Activated CD4-positive, alpha-beta T cell treated with anti-CD3 and anti-CD28 coated beads, Interleukin-2, amount 10 ng/mL, durations not matched to agents 7 days and 5 days (primary cell): ENCODE data around the gene ZNF862. TPM values are rescaled to one million over a fixed set of nuclear protein-coding genes. Genes with fewer than 3 reads are reported as not detected.

Experiments used
- CTCF ChIA-PET: fragments of 350-600 bp; sonication (Branson Sonifier 250); formaldehyde crosslinking; loops from one replicate; lab custom pipeline; 2021; ENCODE audit warnings: antibody characterized with exemption; lab: Charles Lee
- POLR2A ChIA-PET: fragments of 350-600 bp; sonication (Branson Sonifier 250); formaldehyde crosslinking; loops from one replicate; lab custom pipeline; 2021; ENCODE audit warnings: antibody characterized with exemption; lab: Charles Lee
- DNase-seq: peaks from one replicate; pipeline ENCODE4 v3.0.0-alpha.2; 2020
- H3K27ac Mint-ChIP-seq: one replicate; pipeline ENCODE4 v1.8.0; 2021; ENCODE audit warnings: mild to moderate bottlenecking, moderate library complexity, mixed read lengths
- H3K27me3 Mint-ChIP-seq: one replicate; pipeline ENCODE4 v1.8.0; 2021; ENCODE audit warnings: mixed read lengths
- H3K36me3 Mint-ChIP-seq: one replicate; pipeline ENCODE4 v1.8.0; 2021; ENCODE audit warnings: low read depth, mixed read lengths
- H3K4me1 Mint-ChIP-seq: one replicate; pipeline ENCODE4 v1.8.0; 2021; ENCODE audit warnings: mixed read lengths
- H3K4me3 Mint-ChIP-seq: one replicate; pipeline ENCODE4 v1.8.0; 2021; ENCODE audit warnings: mild to moderate bottlenecking, moderate library complexity, mixed read lengths
- H3K9me3 Mint-ChIP-seq: one replicate; pipeline ENCODE4 v1.8.0; 2021; ENCODE audit warnings: mixed read lengths
- total RNA-seq, 2 experiments: library from RNA; stranded (reverse); gene quantifications; one replicate each; pipeline ENCODE4 v1.2.3, GENCODE V29; 2021

The ZNF862 gene
- total RNA-seq, 2 experiments from 2014 or later, result 31.3 to 35.8 TPM

DNA sequence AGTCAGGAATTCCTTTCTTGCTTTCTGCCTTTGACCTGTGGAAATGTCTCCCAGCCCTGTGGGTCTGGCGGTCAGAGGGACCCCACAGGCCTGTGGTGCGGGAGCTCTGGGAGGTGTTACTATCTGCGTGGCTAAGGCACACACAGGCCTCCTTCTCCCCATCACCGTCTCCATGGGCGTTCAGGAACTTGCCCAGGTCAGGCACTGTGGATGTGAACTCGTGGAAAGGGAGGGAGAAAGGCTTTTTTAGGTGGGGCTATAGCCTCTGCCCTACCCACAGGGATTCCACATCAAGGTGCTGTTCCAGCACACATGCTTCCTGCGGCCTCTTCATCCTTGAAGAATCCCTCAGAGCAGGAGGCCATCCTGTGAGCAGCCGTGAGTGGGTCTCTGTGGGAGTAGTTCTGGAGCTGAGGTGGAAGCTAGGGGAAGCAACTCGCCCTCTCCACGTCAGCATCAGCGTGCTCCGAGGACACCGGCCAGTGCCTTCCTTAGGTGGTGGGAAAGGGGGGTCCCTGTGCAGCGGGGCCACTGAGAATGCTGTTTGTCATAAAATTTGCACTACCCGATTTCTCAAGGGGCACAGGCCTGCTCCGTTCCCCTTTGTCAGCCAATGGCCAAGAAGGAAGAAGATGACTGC lies 28.1 kb downstream of the ZNF862 start:
- Mint-ChIP-seq H3K36me3 (peaks cover 40% of the 10 kb centered on the region), H3K9me3 (no peaks in the 10 kb centered on the region), H3K27me3 (no peaks in the 10 kb centered on the region), H3K4me1 (peaks cover 88% of the 10 kb centered on the region), H3K27ac (peak overlapping the region; percentile 98), H3K4me3 (no peak overlapping the region)
- DNase-seq, result no peak
- CTCF ChIA-PET, result interaction anchor here (0.9 to 1.2 kb wide), 2 partner anchors 9 to 17 kb away, joined by 3 read pairs; no protein-coding TSS in a partner anchor
- POLR2A ChIA-PET, result no interaction called here

DNA sequence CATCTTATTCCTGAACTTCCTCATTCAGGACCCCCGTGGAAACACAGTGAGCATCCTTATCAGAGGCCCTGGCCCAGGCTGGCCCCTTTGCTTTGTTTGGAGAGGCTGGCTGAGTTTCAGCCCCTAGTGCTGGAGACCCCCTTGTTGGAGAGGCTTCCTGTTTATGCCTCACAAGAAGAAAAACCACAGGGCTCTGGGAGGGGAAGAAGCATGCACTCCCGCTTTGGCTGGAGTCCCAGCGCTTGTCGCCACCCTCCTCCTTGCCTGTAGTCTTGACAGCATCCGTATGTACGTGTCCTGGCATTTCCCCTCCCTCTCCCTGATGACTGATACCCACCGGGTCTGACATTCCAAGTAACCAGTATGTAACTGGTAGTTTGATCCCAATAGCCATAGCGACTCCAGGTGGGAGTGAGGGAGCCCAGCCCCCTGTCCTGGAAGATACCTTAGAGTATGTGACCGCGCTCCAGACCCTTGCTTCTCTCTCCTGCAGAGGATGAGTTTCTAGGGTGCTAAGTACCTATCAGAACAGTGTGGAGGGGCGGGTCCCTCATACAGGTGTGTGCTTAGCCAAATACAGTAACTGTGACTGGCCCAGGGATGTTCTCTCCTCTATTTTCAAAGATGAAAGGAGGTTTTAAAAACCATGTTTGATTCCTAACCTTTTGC lies 28.7 kb downstream of the ZNF862 start:
- H3K36me3 Mint-ChIP-seq, result peaks cover 41% of the 10 kb centered on the region
- H3K27ac Mint-ChIP-seq, result peak overlapping the region; percentile 94
- CTCF ChIA-PET, result interaction anchor here (1.1 kb wide), 3 partner anchors 13 to 16 kb away, joined by 3 to 5 read pairs (median 4); no protein-coding TSS in a partner anchor
- POLR2A ChIA-PET, result interaction anchor here (1.3 kb wide), 1 partner anchor 29 kb away, joined by 7 read pairs; the partner anchor contains the start of gene ZNF862
- H3K4me3 Mint-ChIP-seq, result peak overlapping the region; percentile 25
- no peaks in the 10 kb centered on the region for H3K9me3 Mint-ChIP-seq
- H3K27me3 Mint-ChIP-seq, result no peaks in the 10 kb centered on the region
- no peak for DNase-seq
- H3K4me1 Mint-ChIP-seq, result peaks cover 94% of the 10 kb centered on the region

GRCh38 chr7:149867762-149868622 lies 29.8 kb downstream of the ZNF862 start:
- peaks cover 99% of the 10 kb centered on the region for H3K4me1 Mint-ChIP-seq
- peak overlapping the region; percentile 94 for H3K27ac Mint-ChIP-seq
- no peaks in the 10 kb centered on the region for H3K9me3 Mint-ChIP-seq
- peaks cover 36% of the 10 kb centered on the region for H3K36me3 Mint-ChIP-seq
- POLR2A ChIA-PET, result interaction anchor here (1.3 kb wide), 1 partner anchor 30 kb away, joined by 7 read pairs; the partner anchor contains the start of gene ZNF862
- no peaks in the 10 kb centered on the region for H3K27me3 Mint-ChIP-seq
- H3K4me3 Mint-ChIP-seq, result no peak overlapping the region
- CTCF ChIA-PET, result interaction anchor here (0.9 to 2.7 kb wide), 6 partner anchors 9 to 19 kb away, joined by 3 to 13 read pairs (median 4); no protein-coding TSS in a partner anchor
- no peak for DNase-seq

- no peak overlapping the region for H3K4me3 Mint-ChIP-seq
- ChIA-PET CTCF (interaction anchor here (0.9 to 2.7 kb wide), 3 partner anchors 13 to 20 kb away, joined by 3 to 13 read pairs (median 7); no protein-coding TSS in a partner anchor), POLR2A (interaction anchor here (1.5 kb wide), 1 partner anchor 30 kb away, joined by 4 read pairs; the partner anchor contains the start of gene ZNF862)
- peak overlapping the region; percentile 94 for H3K27ac Mint-ChIP-seq
- H3K9me3 Mint-ChIP-seq, result no peaks in the 10 kb centered on the region
- DNase-seq, result no peak
- peaks cover 34% of the 10 kb centered on the region for H3K36me3 Mint-ChIP-seq
- peaks cover 95% of the 10 kb centered on the region for H3K4me1 Mint-ChIP-seq
- H3K27me3 Mint-ChIP-seq, result no peaks in the 10 kb centered on the region
These were observed 30.6 kb downstream of the ZNF862 start for GRCh38 chr7:149868623-149869290.

DNA sequence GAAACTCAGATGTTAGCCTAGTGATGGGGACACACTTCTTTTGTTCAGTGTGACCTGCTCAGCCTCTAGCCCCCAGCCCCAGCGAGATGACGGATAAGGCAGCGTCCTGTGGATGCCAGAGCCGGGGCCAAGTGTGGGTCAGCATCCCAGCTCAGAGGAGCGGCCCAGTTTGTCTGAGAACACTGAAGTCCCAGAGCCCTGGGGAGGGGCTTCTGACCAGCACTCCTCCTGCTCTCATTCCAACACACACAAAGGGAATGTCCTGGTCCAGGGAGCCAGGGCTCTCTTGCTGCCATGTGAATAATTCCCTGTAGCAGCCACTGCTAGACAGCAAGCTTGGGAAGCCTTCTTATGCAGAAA lies 31.1 kb downstream of the ZNF862 start:
- Mint-ChIP-seq H3K27me3 (no peaks in the 10 kb centered on the region), H3K4me1 (peaks cover 91% of the 10 kb centered on the region), H3K4me3 (peak overlapping the region; percentile 53), H3K27ac (peak overlapping the region; percentile 94), H3K9me3 (no peaks in the 10 kb centered on the region), H3K36me3 (peaks cover 30% of the 10 kb centered on the region)
- ChIA-PET POLR2A (interaction anchor here (1.5 kb wide), 1 partner anchor 31 kb away, joined by 4 read pairs; the partner anchor contains the start of gene ZNF862), CTCF (interaction anchor here (0.9 to 3.5 kb wide), 4 partner anchors 8 to 30 kb away, joined by 3 to 22 read pairs (median 9); partner anchors contain the start of gene ZNF862)
- no peak for DNase-seq

- Mint-ChIP-seq H3K27me3 (no peaks in the 10 kb centered on the region), H3K4me3 (peak overlapping the region; percentile 53), H3K36me3 (peaks cover 28% of the 10 kb centered on the region), H3K27ac (peak overlapping the region; percentile 94), H3K9me3 (no peaks in the 10 kb centered on the region), H3K4me1 (peaks cover 91% of the 10 kb centered on the region)
- POLR2A ChIA-PET, result interaction anchor here (1.5 kb wide), 1 partner anchor 31 kb away, joined by 4 read pairs; the partner anchor contains the start of gene ZNF862
- CTCF ChIA-PET, result interaction anchor here (0.9 to 3.5 kb wide), 4 partner anchors 8 to 31 kb away, joined by 3 to 22 read pairs (median 9); partner anchors contain the start of gene ZNF862
- DNase-seq, result peak; percentile 78
These were observed 31.7 kb downstream of the ZNF862 start for GRCh38 chr7:149869867-149870266.

DNA sequence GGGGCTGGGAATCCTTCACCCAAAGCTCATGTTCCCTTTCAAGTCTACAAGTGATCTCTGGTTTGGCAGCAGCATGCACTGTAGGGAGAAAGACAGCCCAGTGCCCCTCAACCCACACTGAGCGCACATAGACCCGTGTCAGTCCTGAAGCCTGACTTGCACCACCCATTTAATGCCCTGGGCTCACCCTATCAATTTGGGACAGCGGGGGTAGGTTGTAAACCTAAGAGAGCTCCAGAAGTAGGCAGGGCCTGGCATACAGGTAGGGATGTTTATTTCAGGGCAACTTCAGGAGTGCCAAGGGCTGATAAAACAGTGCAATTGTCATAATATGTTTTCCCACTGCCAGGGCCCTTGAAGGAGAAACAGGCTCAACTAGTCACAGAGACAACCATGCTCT lies 32.1 kb downstream of the ZNF862 start:
- POLR2A ChIA-PET, result interaction anchor here (1.5 kb wide), 1 partner anchor 32 kb away, joined by 4 read pairs; the partner anchor contains the start of gene ZNF862
- H3K9me3 Mint-ChIP-seq, result no peaks in the 10 kb centered on the region
- no peak for DNase-seq
- CTCF ChIA-PET, result interaction anchor here (1.3 to 3.5 kb wide), 4 partner anchors 9 to 31 kb away, joined by 5 to 22 read pairs (median 9); partner anchors contain the start of gene ZNF862
- no peaks in the 10 kb centered on the region for H3K27me3 Mint-ChIP-seq
- H3K27ac Mint-ChIP-seq, result peak overlapping the region; percentile 94
- H3K36me3 Mint-ChIP-seq, result peaks cover 25% of the 10 kb centered on the region
- H3K4me3 Mint-ChIP-seq, result peak overlapping the region; percentile 53
- H3K4me1 Mint-ChIP-seq, result peaks cover 91% of the 10 kb centered on the region

GRCh38 chr7:149870701-149871483 lies 32.7 kb downstream of the ZNF862 start:
- Mint-ChIP-seq H3K27ac (peak overlapping the region; percentile 94), H3K9me3 (no peaks in the 10 kb centered on the region), H3K4me1 (peaks cover 91% of the 10 kb centered on the region), H3K4me3 (peak overlapping the region; percentile 19), H3K36me3 (peaks cover 27% of the 10 kb centered on the region), H3K27me3 (no peaks in the 10 kb centered on the region)
- POLR2A ChIA-PET, result no interaction called here
- CTCF ChIA-PET, result interaction anchor here (0.7 to 3.5 kb wide), 10 partner anchors 9 to 674 kb away, joined by 3 to 22 read pairs (median 4); no protein-coding TSS in a partner anchor
- DNase-seq, result peak; percentile 40

GRCh38 chr7:149871576-149871975 lies 33.4 kb downstream of the ZNF862 start:
- Mint-ChIP-seq H3K36me3 (peaks cover 31% of the 10 kb centered on the region), H3K4me3 (peak overlapping the region; percentile 40), H3K4me1 (peaks cover 89% of the 10 kb centered on the region), H3K9me3 (no peaks in the 10 kb centered on the region), H3K27me3 (no peaks in the 10 kb centered on the region), H3K27ac (peak overlapping the region; percentile 94)
- DNase-seq, result no peak
- CTCF ChIA-PET, result interaction anchor here (0.6 to 3.5 kb wide), 12 partner anchors 9 to 1135 kb away, joined by 3 to 22 read pairs (median 4); no protein-coding TSS in a partner anchor
- POLR2A ChIA-PET, result no interaction called here

DNA sequence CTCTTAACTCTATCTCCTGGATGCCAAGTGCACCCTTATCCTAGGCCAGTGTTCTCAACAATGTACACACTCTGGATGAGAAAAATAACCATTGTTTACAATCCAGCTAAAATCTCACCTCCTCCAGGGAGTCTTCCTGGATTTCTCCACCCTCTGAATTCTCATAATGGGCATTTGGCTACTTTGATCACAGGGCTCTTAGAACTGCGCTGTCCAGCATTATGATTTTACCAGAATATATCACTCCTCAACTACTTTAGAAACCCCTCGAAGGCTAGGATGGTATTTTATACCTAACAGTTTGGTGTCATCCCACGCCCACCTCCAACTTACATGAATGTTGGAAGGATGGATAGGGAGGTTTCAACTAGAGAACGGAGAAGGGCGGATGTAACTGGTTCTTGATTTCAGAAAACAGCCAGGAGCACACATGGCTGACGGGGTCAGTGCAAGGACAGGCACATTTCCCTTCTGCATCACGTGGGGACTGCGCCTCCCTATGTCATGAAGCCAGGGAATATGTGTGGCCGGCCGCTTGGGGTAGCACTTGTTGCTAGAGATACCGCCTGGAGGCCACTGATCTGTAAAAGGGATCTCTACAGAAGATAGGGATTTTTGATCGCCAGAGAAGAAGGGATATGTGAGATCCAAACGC lies 34.4 kb downstream of the ZNF862 start:
- peaks cover 26% of the 10 kb centered on the region for H3K36me3 Mint-ChIP-seq
- POLR2A ChIA-PET, result no interaction called here
- peaks cover 82% of the 10 kb centered on the region for H3K4me1 Mint-ChIP-seq
- H3K27me3 Mint-ChIP-seq, result no peaks in the 10 kb centered on the region
- peak overlapping the region; percentile 78 for H3K4me3 Mint-ChIP-seq
- H3K27ac Mint-ChIP-seq, result peak overlapping the region; percentile 82
- no peak for DNase-seq
- CTCF ChIA-PET, result interaction anchor here (1.2 to 3.5 kb wide), 3 partner anchors 11 to 38 kb away, joined by 7 to 22 read pairs (median 10); no protein-coding TSS in a partner anchor
- H3K9me3 Mint-ChIP-seq, result no peaks in the 10 kb centered on the region
